ENCODE data around the gene ZBTB7B. TPM values are rescaled to one million over a fixed set of nuclear protein-coding genes. Genes with fewer than 3 reads are reported as not detected.
A peak's percentile ranks its signal among the peaks of the same experiment; 100 is the strongest.

Gene ZBTB7B
- total RNA-seq, 1 experiment from 2014 or later: 38.3 TPM

DNA sequence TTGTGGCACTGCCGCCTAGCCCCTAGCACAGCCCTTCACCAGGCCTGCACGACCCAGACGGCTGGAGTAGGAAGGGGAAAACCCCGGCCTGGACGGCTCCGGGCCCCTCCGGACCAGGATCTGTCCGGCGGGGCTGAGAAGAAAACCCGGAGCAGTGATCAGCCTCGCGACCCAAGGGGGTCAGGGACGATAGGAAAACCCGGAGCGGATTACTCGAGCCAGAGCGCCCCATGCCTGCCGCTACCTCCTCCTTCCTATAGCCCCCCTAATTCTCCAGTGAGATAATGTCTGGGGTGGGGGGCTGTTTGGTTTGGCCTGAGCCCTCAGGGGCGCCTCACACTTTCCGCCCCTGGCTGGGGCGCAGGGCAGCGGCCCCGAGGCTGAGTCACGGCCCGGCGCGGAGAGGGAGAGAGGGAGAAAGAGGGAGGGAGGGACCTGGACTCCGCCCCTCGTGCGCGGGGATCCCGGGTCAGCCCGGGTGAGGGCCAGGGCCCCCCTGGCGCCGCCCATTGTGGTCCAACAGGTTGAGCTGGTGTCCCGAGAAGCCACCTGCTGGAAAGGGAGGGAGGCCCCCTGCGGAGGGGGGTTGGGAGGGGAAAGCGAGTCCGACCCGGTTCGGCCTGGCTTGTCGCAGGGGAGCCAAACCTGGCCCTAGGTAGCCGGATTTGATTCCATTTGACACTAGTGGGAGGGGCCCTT lies 1.7 kb upstream of the ZBTB7B start:
- no peaks in the 10 kb centered on the region; a peak in 1 of 7 replicates for H3K36me3 Mint-ChIP-seq (ENCODE audit: insufficient read depth in 1 of 3, low read depth in 3 of 3)

More for the DNA sequence above, 1.7 kb upstream of the ZBTB7B start:
- Mint-ChIP-seq H3K27ac (peak overlapping the region; percentile 28 to 84 (median 70); a peak in 3 of 7 replicates), H3K4me1 (peaks cover 27 to 40% of the 10 kb centered on the region in 2 experiments), H3K4me3 (peak overlapping the region; percentile 93 to 97), H3K9me3 (peaks cover 0 to 2% of the 10 kb centered on the region in 2 experiments; a peak in 2 of 5 replicates), H3K27me3 (ENCODE audit: low read depth) (peaks cover 3% of the 10 kb centered on the region)
- no peak overlapping the region for H2BK15ac ChIP-seq (ENCODE audit: low read depth, low read length)
- peak overlapping the region; percentile 65 for H3K18ac ChIP-seq (ENCODE audit: insufficient read length, low read depth, low read length)
- H3K4me2 ChIP-seq (ENCODE audit: insufficient read depth, insufficient read length, low read length): peak overlapping the region; percentile 90
- no peaks in the 10 kb centered on the region; the same call in 1 of the 2 replicates for H3K79me2 ChIP-seq (ENCODE audit: insufficient read depth, low read length)
- no peak overlapping the region for H2AFZ ChIP-seq (ENCODE audit: low read length)
- no peak overlapping the region for H3K27ac ChIP-seq (ENCODE audit: insufficient read length, low read depth, low read length)
- no peak overlapping the region for H4K5ac ChIP-seq (ENCODE audit: insufficient read length, low read depth, low read length)
- no peak overlapping the region for H2AK5ac ChIP-seq (ENCODE audit: insufficient read length, low read length)
- H4K8ac ChIP-seq (replicated peaks; ENCODE audit: insufficient read length, low read depth, low read length): no peak overlapping the region
- H3K4me1 ChIP-seq (ENCODE audit: insufficient read depth, low read length): peaks cover 5% of the 10 kb centered on the region; the same call in 1 of the 2 replicates
- DNase-seq: peak; percentile 95
- H2BK12ac ChIP-seq (ENCODE audit: insufficient read length, low read depth, low read length): no peak overlapping the region
- H3K27me3 ChIP-seq (ENCODE audit: insufficient read depth, low read length): no peaks in the 10 kb centered on the region
- H2BK20ac ChIP-seq (ENCODE audit: low read depth, low read length, poor library complexity, severe bottlenecking): no peak overlapping the region
- peaks cover 26% of the 10 kb centered on the region for H3K23me2 ChIP-seq (ENCODE audit: insufficient read length, low read depth, low read length, poor library complexity, severe bottlenecking)
- H4K91ac ChIP-seq (ENCODE audit: insufficient read length, low read depth, low read length): no peak overlapping the region
- no CpG with 5 or more reads among the region's 43 CpGs for WGBS (ENCODE audit: extremely low coverage, insufficient read length, low lambda C conversion rate)
- H3K14ac ChIP-seq (ENCODE audit: insufficient read depth, low read length): no peak overlapping the region
- H3T11ph ChIP-seq (ENCODE audit: low read length): no peak overlapping the region
- H2BK120ac ChIP-seq (ENCODE audit: low read depth, low read length, poor library complexity, severe bottlenecking): no peak overlapping the region
- H4K20me1 ChIP-seq (ENCODE audit: control insufficient read depth, insufficient read depth, insufficient read length): no peaks in the 10 kb centered on the region
- no peaks in the 10 kb centered on the region for H3K9me3 ChIP-seq (ENCODE audit: control insufficient read depth, low read depth, low read length)
- no peak overlapping the region for H3K23ac ChIP-seq (ENCODE audit: insufficient read length, low read depth, low read length)
- TF ChIP-seq, protein P1, sequence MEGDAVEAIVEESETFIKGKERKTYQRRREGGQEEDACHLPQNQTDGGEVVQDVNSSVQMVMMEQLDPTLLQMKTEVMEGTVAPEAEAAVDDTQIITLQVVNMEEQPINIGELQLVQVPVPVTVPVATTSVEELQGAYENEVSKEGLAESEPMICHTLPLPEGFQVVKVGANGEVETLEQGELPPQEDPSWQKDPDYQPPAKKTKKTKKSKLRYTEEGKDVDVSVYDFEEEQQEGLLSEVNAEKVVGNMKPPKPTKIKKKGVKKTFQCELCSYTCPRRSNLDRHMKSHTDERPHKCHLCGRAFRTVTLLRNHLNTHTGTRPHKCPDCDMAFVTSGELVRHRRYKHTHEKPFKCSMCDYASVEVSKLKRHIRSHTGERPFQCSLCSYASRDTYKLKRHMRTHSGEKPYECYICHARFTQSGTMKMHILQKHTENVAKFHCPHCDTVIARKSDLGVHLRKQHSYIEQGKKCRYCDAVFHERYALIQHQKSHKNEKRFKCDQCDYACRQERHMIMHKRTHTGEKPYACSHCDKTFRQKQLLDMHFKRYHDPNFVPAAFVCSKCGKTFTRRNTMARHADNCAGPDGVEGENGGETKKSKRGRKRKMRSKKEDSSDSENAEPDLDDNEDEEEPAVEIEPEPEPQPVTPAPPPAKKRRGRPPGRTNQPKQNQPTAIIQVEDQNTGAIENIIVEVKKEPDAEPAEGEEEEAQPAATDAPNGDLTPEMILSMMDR (conservative IDR thresholded peaks at IDR 0.05): no peak
- no peak overlapping the region for H2BK5ac ChIP-seq (ENCODE audit: insufficient read length, low read length)
- no peak overlapping the region for H3K4ac ChIP-seq (ENCODE audit: low read depth, low read length)
- no peak overlapping the region for H3K56ac ChIP-seq (ENCODE audit: insufficient read length, low read depth, low read length)
- H3K9ac ChIP-seq (ENCODE audit: extremely low read depth, insufficient read length, low read length): no peak overlapping the region
- H3K79me1 ChIP-seq (ENCODE audit: insufficient read depth, low read depth, low read length, poor library complexity, severe bottlenecking): no peaks in the 10 kb centered on the region
